BE2C (cell line): ENCODE data around the gene DUSP8.
A peak's percentile ranks its signal among the peaks of the same experiment; 100 is the strongest.

ENCODE experiments used
- DNase-seq: peaks from one replicate; pipeline ENCODE4 v3.0.0-alpha.2; 2020
- H3K27me3 ChIP-seq: fragments of 250-450 bp; sonication (Bioruptor Pico); 2 replicates; pipeline ENCODE4 v1.5.1; 2020; ENCODE audit warnings: mild to moderate bottlenecking
- H3K36me3 ChIP-seq: fragments of 250-450 bp; sonication (Bioruptor Pico); 2 replicates; pipeline ENCODE4 v1.5.1; 2020; ENCODE audit warnings: mild to moderate bottlenecking
- H3K4me1 ChIP-seq: fragments of 250-450 bp; sonication (Bioruptor Pico); 2 replicates; pipeline ENCODE4 v1.5.1; 2020
- H3K4me3 ChIP-seq: 2 replicates; pipeline ENCODE4 v1.5.1; 2011; ENCODE audit warnings: low read depth, low read length
- H3K9me3 ChIP-seq: fragments of 250-450 bp; sonication (Bioruptor Pico); 2 replicates; pipeline ENCODE4 v1.5.1; 2020
- TF ChIP-seq, protein P1 (sequence below): IDR thresholded peaks from 2 replicates; pipeline ENCODE4 v1.5.1; 2012; ENCODE audit warnings: mild to moderate bottlenecking, low read depth, low read length

The DUSP8 gene

GRCh38 chr11:1532014-1532586, 40.0 kb downstream of the DUSP8 start:
- H3K4me1 ChIP-seq, result peaks cover 5% of the 10 kb centered on the region; the same call in 1 of the 2 replicates
- no peak overlapping the region for H3K4me3 ChIP-seq
- no peaks in the 10 kb centered on the region for H3K27me3 ChIP-seq
- TF ChIP-seq, protein P1, sequence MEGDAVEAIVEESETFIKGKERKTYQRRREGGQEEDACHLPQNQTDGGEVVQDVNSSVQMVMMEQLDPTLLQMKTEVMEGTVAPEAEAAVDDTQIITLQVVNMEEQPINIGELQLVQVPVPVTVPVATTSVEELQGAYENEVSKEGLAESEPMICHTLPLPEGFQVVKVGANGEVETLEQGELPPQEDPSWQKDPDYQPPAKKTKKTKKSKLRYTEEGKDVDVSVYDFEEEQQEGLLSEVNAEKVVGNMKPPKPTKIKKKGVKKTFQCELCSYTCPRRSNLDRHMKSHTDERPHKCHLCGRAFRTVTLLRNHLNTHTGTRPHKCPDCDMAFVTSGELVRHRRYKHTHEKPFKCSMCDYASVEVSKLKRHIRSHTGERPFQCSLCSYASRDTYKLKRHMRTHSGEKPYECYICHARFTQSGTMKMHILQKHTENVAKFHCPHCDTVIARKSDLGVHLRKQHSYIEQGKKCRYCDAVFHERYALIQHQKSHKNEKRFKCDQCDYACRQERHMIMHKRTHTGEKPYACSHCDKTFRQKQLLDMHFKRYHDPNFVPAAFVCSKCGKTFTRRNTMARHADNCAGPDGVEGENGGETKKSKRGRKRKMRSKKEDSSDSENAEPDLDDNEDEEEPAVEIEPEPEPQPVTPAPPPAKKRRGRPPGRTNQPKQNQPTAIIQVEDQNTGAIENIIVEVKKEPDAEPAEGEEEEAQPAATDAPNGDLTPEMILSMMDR, result no peak
- no peaks in the 10 kb centered on the region for H3K36me3 ChIP-seq
- H3K9me3 ChIP-seq, result no peaks in the 10 kb centered on the region
- DNase-seq, result peak; percentile 65

GRCh38 chr11:1531449-1532013, 40.5 kb downstream of the DUSP8 start:
- DNase-seq, result peak; percentile 34
- no peaks in the 10 kb centered on the region for H3K27me3 ChIP-seq
- no peaks in the 10 kb centered on the region for H3K9me3 ChIP-seq
- no peak overlapping the region for H3K4me3 ChIP-seq
- TF ChIP-seq, protein P1, result no peak
- H3K4me1 ChIP-seq, result peaks cover 5% of the 10 kb centered on the region; the same call in 1 of the 2 replicates
- no peaks in the 10 kb centered on the region for H3K36me3 ChIP-seq

DNA sequence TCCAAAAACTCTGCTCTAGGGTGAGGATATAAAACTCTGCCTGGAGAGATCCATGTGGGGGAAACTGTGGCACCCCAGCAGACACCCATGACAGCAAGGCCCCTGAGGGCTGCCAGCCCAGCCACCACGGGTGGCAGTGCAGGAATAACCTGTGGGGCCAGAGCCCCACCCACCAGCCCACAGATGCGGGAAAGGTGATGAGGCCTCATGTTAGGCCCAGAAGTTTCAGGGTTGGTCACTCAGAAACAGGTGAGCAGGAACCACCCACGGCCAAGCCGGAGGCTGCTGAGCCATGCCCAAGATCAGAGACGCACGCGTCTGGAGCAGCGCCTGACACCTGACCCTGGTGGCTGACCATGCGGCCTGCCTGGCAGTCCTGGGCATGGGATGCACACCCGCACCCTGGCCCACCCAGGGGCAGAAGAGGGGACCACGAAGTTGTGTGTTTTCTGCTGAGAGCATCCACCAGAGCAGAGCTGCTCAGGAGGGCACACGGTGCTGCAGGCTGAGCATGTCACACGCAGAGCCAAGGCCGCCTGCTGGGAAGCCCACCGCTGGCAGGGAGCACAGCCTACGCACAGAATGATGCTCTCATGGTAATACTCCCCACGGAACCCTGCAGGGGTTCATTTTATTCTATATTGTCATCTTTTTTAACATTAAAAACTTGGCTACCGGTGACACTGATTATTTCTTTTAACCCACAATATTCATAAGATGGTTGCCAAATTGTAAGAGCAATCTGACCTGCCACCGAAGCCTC, 41.2 kb downstream of the DUSP8 start:
- no peak for DNase-seq
- TF ChIP-seq, protein P1, result no peak
- no peak overlapping the region for H3K4me3 ChIP-seq
- no peaks in the 10 kb centered on the region for H3K36me3 ChIP-seq
- no peaks in the 10 kb centered on the region for H3K9me3 ChIP-seq
- H3K4me1 ChIP-seq, result peaks cover 5% of the 10 kb centered on the region; the same call in 1 of the 2 replicates
- no peaks in the 10 kb centered on the region for H3K27me3 ChIP-seq

DNA sequence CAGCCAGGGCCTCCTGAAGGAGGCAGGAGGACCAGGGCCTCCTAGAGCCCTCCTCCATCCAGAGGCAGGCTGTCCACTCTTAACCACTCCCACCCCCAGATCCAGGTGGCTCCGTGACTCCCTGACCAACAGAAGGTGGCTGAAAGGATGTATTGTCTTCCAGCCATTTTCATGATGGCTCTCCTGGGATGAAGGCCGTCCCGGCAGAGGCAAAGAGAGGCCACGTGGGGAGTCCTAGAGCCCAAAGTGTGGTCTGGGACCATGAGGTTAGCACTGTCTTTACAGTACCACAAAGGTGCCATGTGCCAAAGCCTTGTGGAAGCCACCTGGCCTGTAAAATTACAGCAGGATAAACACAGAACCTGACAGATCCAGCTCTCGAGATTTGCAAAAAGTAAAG, 42.3 kb downstream of the DUSP8 start:
- no peak for DNase-seq
- Histone ChIP-seq H3K9me3 (no peaks in the 10 kb centered on the region), H3K36me3 (no peaks in the 10 kb centered on the region), H3K4me1 (peaks cover 5% of the 10 kb centered on the region; the same call in 1 of the 2 replicates), H3K27me3 (no peaks in the 10 kb centered on the region), H3K4me3 (no peak overlapping the region)
- TF ChIP-seq, protein P1, result no peak

DNA sequence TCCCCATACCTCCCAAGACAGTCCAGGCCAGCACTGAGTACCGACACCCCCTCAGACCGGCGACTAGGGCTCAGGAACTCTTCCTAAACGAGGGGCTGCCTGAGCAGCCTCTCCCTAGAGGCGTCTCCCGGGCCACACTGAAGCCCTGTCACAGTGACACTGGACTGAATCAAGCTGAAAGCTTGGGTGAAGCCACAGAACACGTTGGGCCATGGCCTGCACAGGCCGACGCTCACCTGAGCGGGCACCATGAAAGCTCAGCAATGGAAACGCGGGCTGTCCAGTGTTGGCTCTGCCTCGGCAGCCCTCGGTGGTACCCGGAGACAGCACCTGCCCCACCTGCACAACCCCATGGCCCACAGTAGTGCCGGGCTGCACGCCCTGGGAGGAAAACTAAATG, 42.8 kb downstream of the DUSP8 start:
- no peak overlapping the region for H3K4me3 ChIP-seq
- no peak for DNase-seq
- peaks cover 5% of the 10 kb centered on the region; the same call in 1 of the 2 replicates for H3K4me1 ChIP-seq
- no peaks in the 10 kb centered on the region for H3K9me3 ChIP-seq
- no peaks in the 10 kb centered on the region for H3K36me3 ChIP-seq
- no peaks in the 10 kb centered on the region for H3K27me3 ChIP-seq
- TF ChIP-seq, protein P1, result no peak

- TF ChIP-seq, protein P1, result no peak
- Histone ChIP-seq H3K36me3 (no peaks in the 10 kb centered on the region), H3K4me1 (peaks cover 5% of the 10 kb centered on the region; the same call in 1 of the 2 replicates), H3K4me3 (no peak overlapping the region), H3K27me3 (no peaks in the 10 kb centered on the region), H3K9me3 (no peaks in the 10 kb centered on the region)
- no peak for DNase-seq
Measured at GRCh38 chr11:1528710-1529109, 43.4 kb downstream of the DUSP8 start.
